Right lobe of liver (tissue), 6 donors: ENCODE results near the gene PLXNA3. TPM values are rescaled to one million over a fixed set of nuclear protein-coding genes. Genes with fewer than 3 reads are reported as not detected.

Experiments used
- ATAC-seq, 4 donors: fragments of 200-7000 bp; cut with Tn5 transposase; one replicate each; pipeline ENCODE4 v1.9.1; 2020; ENCODE audit warnings: mild to moderate bottlenecking in 4 of 4, moderate library complexity in 4 of 4
- DNase-seq, 3 donors: peaks; one replicate each; pipeline ENCODE4 v3.0.0-alpha.2; 2020
- H3K27ac ChIP-seq, 3 donors: fragments of 200-600 bp; one replicate each; pipeline ENCODE4 v1.8.0; 2022
- H3K27me3 ChIP-seq, 2 donors: fragments of 200-600 bp; one replicate each; pipeline ENCODE4 v1.8.0; 2022
- H3K36me3 ChIP-seq, 4 donors: fragments of 200-600 bp; sonication (generic) in 1 of 4; one replicate each; pipeline versions ENCODE4 v1.5.1 to v1.8.0; 2017 to 2022; ENCODE audit warnings: control low read depth in 1 of 4
- H3K4me1 ChIP-seq, 4 donors: fragments of 200-600 bp; sonication (generic) in 1 of 4; one replicate each; pipeline versions ENCODE4 v1.5.1 to v1.8.0; 2017 to 2022; ENCODE audit warnings: control low read depth in 1 of 4
- H3K4me3 ChIP-seq, 3 donors: fragments of 200-600 bp; one replicate each; pipeline ENCODE4 v1.8.0; 2022
- H3K9me3 ChIP-seq, 4 donors: fragments of 200-600 bp; sonication (generic) in 1 of 4; one replicate each; pipeline versions ENCODE4 v1.5.1 to v1.8.0; 2017 to 2022; ENCODE audit warnings: control low read depth in 1 of 4
- CTCF ChIP-seq, 4 donors: fragments of 200-600 bp in 3 of 4; fragments of 450-650 bp in 1 of 4; IDR thresholded peaks; one replicate each; pipeline versions ENCODE4 v1.5.1 to v1.8.0; 2016 to 2022; ENCODE audit warnings: antibody characterized with exemption in 4 of 4, mild to moderate bottlenecking in 2 of 4
- POLR2A ChIP-seq: fragments of 450-650 bp; IDR thresholded peaks from one replicate; pipeline ENCODE4 v1.6.1; 2017; ENCODE audit warnings: antibody characterized with exemption, mild to moderate bottlenecking
- WGBS: methylation state at CpG from one replicate; pipeline ENCODE4 v1.1.6; 2018; ENCODE audit warnings: low coverage, low lambda C conversion rate; ENCODE audit not compliant: insufficient coverage; ENCODE audit errors: missing lambda C conversion rate; 5-methylcytosine and 5-hydroxymethylcytosine counted together
- intact Hi-C, 2 donors: fragments of 100-400 bp; cut with DNase I; formaldehyde crosslinking; loops; one replicate each; pipeline versions ENCODE4 v1.11.2 to v1.14.1; 2022
- total RNA-seq, 6 experiments: library from RNA; depleted of rRNA in 2 of 6; stranded (reverse); fragments of >200 nt in 2 of 6; fragmentation: NEBNext Ultra II Directional in 3 of 6; extraction: Animal tissue kit (Norgen Biotek cat#: 25700) in 3 of 6; gene quantifications; one replicate each; pipeline versions ENCODE4 v1.1.0 to v1.2.4, GENCODE V29; 2016 to 2023
- donor health status: DM: no; HTN: yes; CAD: no.
- donor health status: DM: no; HTN: no; CAD: no.
- donor health status: DM: no; HTN: no; CAD: no.
- donor health status: DM: no; HTN: yes; CAD: no.
- donor health status: DM: no; HTN: yes; CAD: no.

PLXNA3 gene
- total RNA-seq, 6 experiments from 2014 or later: 1.3 to 22.8 (median 2.6) TPM

DNA sequence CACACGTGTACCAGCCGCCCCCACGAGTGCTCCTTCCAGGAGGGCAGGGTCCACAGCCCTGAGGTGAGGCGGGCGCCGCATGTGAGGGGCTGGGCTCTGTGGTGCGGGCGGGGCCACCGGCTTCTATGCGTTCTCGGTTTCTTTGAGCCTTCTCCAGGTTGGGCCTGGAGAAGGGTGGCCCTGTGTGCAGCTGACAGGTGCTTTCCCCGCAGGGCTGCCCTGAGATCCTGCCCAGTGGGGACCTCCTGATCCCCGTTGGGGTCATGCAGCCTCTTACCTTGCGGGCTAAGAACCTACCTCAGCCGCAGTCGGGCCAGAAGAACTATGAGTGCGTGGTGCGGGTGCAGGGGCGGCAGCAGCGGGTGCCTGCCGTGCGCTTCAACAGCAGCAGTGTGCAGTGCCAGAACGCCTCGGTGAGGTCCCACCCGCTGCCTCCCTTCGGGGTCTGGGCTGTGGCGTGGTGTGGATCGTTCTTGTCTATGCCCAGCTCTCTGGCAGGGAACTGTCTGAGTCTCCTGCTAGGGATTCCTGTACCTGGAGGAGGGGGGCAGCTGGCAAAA, 6.8 kb downstream of the PLXNA3 start:
- no peaks in the 10 kb centered on the region for H3K4me1 ChIP-seq
- no peaks in the 10 kb centered on the region for H3K9me3 ChIP-seq
- H3K27ac ChIP-seq: no peak overlapping the region
- TF ChIP-seq POLR2A: no peak
- TF ChIP-seq CTCF (IDR thresholded peaks at IDR 0.05): no peak
- no peak overlapping the region for H3K4me3 ChIP-seq
- no peak for ATAC-seq
- H3K27me3 ChIP-seq: no peaks in the 10 kb centered on the region
- WGBS: 90% methylated on average over 2 of the region's 28 CpGs
- no peak for DNase-seq
- intact Hi-C loops: no loop called here
- no peaks in the 10 kb centered on the region for H3K36me3 ChIP-seq

DNA sequence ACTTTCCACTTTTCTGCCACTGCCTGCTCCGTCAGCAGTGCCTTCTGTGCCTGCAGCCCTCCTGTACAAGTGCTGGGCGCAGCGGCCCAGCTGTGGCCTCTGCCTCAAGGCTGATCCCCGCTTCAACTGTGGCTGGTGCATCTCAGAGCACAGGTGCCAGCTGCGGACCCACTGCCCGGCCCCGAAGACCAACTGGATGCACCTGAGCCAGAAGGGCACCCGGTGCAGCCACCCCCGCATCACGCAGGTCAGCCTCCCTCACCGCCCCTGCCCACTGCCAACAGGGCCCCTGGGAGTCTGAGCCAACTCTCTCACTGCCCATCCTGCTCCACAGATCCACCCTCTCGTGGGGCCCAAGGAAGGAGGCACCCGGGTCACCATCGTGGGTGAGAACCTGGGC, 7.5 kb downstream of the PLXNA3 start:
- H3K27me3 ChIP-seq: no peaks in the 10 kb centered on the region
- H3K4me3 ChIP-seq: no peak overlapping the region
- H3K4me1 ChIP-seq: no peaks in the 10 kb centered on the region
- WGBS: no CpG with 5 or more reads among the region's 14 CpGs
- TF ChIP-seq POLR2A: no peak
- TF ChIP-seq CTCF (IDR thresholded peaks at IDR 0.05): no peak
- no peaks in the 10 kb centered on the region for H3K36me3 ChIP-seq
- DNase-seq (no peak), ATAC-seq (no peak)
- no peaks in the 10 kb centered on the region for H3K9me3 ChIP-seq
- intact Hi-C loops: no loop called here
- no peak overlapping the region for H3K27ac ChIP-seq

GRCh38 chrX:154466036-154466435, 8.0 kb downstream of the PLXNA3 start:
- no peak for DNase-seq
- intact Hi-C loops: no loop called here
- Histone ChIP-seq H3K4me3 (no peak overlapping the region), H3K9me3 (no peaks in the 10 kb centered on the region), H3K27me3 (no peaks in the 10 kb centered on the region), H3K27ac (no peak overlapping the region), H3K4me1 (no peaks in the 10 kb centered on the region), H3K36me3 (no peaks in the 10 kb centered on the region)
- no peak for TF ChIP-seq CTCF (IDR thresholded peaks at IDR 0.05)
- no peak for TF ChIP-seq POLR2A
- ATAC-seq: no peak
- no CpG with 5 or more reads among the region's 32 CpGs for WGBS

- Histone ChIP-seq H3K4me3 (no peak overlapping the region), H3K27me3 (no peaks in the 10 kb centered on the region), H3K4me1 (no peaks in the 10 kb centered on the region), H3K36me3 (no peaks in the 10 kb centered on the region), H3K27ac (no peak overlapping the region), H3K9me3 (no peaks in the 10 kb centered on the region)
- TF ChIP-seq POLR2A (no peak), CTCF (IDR thresholded peaks at IDR 0.05) (no peak)
- ATAC-seq (no peak), DNase-seq (peak in 1 of 3 donors; percentile 12)
- intact Hi-C loops: no loop called here
- WGBS: no CpG with 5 or more reads among the region's 15 CpGs
These were observed 8.8 kb downstream of the PLXNA3 start for GRCh38 chrX:154466907-154467306.

- Histone ChIP-seq H3K27me3 (no peaks in the 10 kb centered on the region), H3K4me3 (no peak overlapping the region), H3K4me1 (no peaks in the 10 kb centered on the region), H3K27ac (no peak overlapping the region), H3K9me3 (no peaks in the 10 kb centered on the region), H3K36me3 (no peaks in the 10 kb centered on the region)
- intact Hi-C loops: no loop called here
- 87% methylated on average over 3 of the region's 21 CpGs for WGBS
- ATAC-seq (no peak), DNase-seq (peak in 1 of 3 donors; percentile 12)
- TF ChIP-seq POLR2A (no peak), CTCF (IDR thresholded peaks at IDR 0.05) (no peak)
These were observed 9.5 kb downstream of the PLXNA3 start for GRCh38 chrX:154467556-154467955.
